GM18517 (cell line): Measurements from ENCODE around the gene SORL1.

ENCODE experiments used
- ATAC-seq: cut with Tn5 transposase; IDR thresholded peaks from one replicate; pipeline ENCODE4 v1.9.1; 2021; ENCODE audit warnings: mild to moderate bottlenecking, moderate library complexity; ENCODE audit not compliant: unreplicated experiment

The SORL1 gene

GRCh38 chr11:121581607-121582006, 129.5 kb downstream of the SORL1 start:
- ATAC-seq: no peak

GRCh38 chr11:121582296-121582695, 130.2 kb downstream of the SORL1 start:
- no peak for ATAC-seq

GRCh38 chr11:121583825-121584224, 131.7 kb downstream of the SORL1 start:
- no peak for ATAC-seq

GRCh38 chr11:121586750-121587149, 134.6 kb downstream of the SORL1 start:
- ATAC-seq: no peak

GRCh38 chr11:121587182-121587581, 135.1 kb downstream of the SORL1 start:
- no peak for ATAC-seq

- no peak for ATAC-seq
These were observed 136.6 kb downstream of the SORL1 start for GRCh38 chr11:121588747-121589146.

GRCh38 chr11:121589946-121590537, 137.9 kb downstream of the SORL1 start:
- peak; percentile 71 for ATAC-seq

GRCh38 chr11:121590772-121591404, 138.8 kb downstream of the SORL1 start:
- ATAC-seq: peak; percentile 15

- no peak for ATAC-seq
These were observed 139.4 kb downstream of the SORL1 start for GRCh38 chr11:121591405-121592033.

- peak; percentile 38 for ATAC-seq
These were observed 140.6 kb downstream of the SORL1 start for GRCh38 chr11:121592708-121593107.

GRCh38 chr11:121595717-121596161, 143.6 kb downstream of the SORL1 start:
- no peak for ATAC-seq

GRCh38 chr11:121596195-121597155, 144.4 kb downstream of the SORL1 start:
- no peak for ATAC-seq

- ATAC-seq: no peak
These were observed 151.2 kb downstream of the SORL1 start for GRCh38 chr11:121603316-121603715.

GRCh38 chr11:121604152-121604551, 152.0 kb downstream of the SORL1 start:
- ATAC-seq: no peak

- no peak for ATAC-seq
These were observed 154.2 kb downstream of the SORL1 start for GRCh38 chr11:121606354-121606753.

GRCh38 chr11:121607341-121607740, 155.2 kb downstream of the SORL1 start:
- no peak for ATAC-seq

GRCh38 chr11:121608545-121609098, 156.5 kb downstream of the SORL1 start:
- no peak for ATAC-seq

GRCh38 chr11:121610706-121611105, 158.6 kb downstream of the SORL1 start:
- no peak for ATAC-seq

GRCh38 chr11:121611242-121611641, 159.1 kb downstream of the SORL1 start:
- ATAC-seq: no peak

GRCh38 chr11:121613724-121614123, 161.6 kb downstream of the SORL1 start:
- ATAC-seq: no peak
